ENCODE measurements around the gene INCENP. TPM values are rescaled to one million over a fixed set of nuclear protein-coding genes. Genes with fewer than 3 reads are reported as not detected.

Gene INCENP
- total and polyA plus RNA-seq, 10 of the 15 experiments (the other 5 are each of a cell fraction or from before 2014, with no cell fraction given), result 1.4 to 96.8 (median 29.0) TPM

DNA sequence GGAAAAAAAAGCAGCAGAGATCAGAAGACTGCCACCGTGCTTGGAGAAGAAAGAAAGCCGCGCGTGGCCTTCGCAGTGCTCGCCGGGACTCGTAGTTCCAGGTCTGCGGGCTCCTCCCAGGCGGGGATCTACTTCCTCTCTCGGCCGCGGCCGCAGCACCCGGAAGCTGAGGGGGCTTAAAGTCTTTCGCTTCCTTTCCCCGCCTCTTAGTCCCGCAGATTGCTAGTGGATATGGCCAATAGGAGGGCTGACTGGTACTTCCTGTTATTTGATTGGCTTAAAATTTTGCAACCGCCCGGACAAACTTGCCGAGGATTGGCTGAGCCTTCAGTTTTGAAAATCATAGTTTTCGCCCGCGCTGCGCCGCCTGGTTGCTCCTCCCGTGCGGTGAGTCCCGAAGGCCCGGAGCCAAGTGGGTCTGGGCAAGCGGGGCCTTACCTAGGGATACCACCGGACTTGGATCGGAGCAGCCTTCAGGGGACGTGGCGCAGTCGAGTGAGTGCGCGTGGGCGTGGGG, at the start of gene INCENP (continued):
- TF ChIP-seq, protein P1, sequence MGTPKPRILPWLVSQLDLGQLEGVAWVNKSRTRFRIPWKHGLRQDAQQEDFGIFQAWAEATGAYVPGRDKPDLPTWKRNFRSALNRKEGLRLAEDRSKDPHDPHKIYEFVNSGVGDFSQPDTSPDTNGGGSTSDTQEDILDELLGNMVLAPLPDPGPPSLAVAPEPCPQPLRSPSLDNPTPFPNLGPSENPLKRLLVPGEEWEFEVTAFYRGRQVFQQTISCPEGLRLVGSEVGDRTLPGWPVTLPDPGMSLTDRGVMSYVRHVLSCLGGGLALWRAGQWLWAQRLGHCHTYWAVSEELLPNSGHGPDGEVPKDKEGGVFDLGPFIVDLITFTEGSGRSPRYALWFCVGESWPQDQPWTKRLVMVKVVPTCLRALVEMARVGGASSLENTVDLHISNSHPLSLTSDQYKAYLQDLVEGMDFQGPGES (IDR thresholded peaks at IDR 0.05), result peak; percentile 84; the same call in 1 of the 2 replicates
- TF ChIP-seq CBFB (IDR thresholded peaks at IDR 0.05; ENCODE audit: low read depth) (peak; percentile 44; the same call in 1 of the 2 replicates), ZNF207 (IDR thresholded peaks at IDR 0.05; ENCODE audit: borderline replicate concordance) (no peak), SREBF1 (IDR thresholded peaks at IDR 0.05; ENCODE audit: low read length) (peak; percentile 41; the same call in 1 of the 2 replicates), BRCA1 (IDR thresholded peaks at IDR 0.05; ENCODE audit: low read depth, low read length) (no peak), SPI1 (IDR thresholded peaks at IDR 0.05; ENCODE audit: borderline replicate concordance, insufficient read depth, low read depth, low read length) (peak; percentile 85), SP1 (IDR thresholded peaks at IDR 0.05; ENCODE audit: low read depth, low read length) (peak; percentile 94), ZNF274 (IDR thresholded peaks at IDR 0.05; ENCODE audit: insufficient read depth, insufficient read length) (no peak), CREB1 (IDR thresholded peaks at IDR 0.05; ENCODE audit: low read depth) (peak; percentile 78), SIN3A (IDR thresholded peaks at IDR 0.05; ENCODE audit: low read depth, low read length) (0 out of 2 replicates have a peak, but pooled peaks have one; percentile 56), RUNX3 (IDR thresholded peaks at IDR 0.05; ENCODE audit: low read length) (peak; percentile 62), MXI1 (IDR thresholded peaks at IDR 0.05; ENCODE audit: low read depth, low read length) (peak; percentile 43; the same call in 1 of the 2 replicates), RCOR1 (conservative IDR thresholded peaks at IDR 0.05; ENCODE audit: low read depth, low read length) (no peak), TCF7 (IDR thresholded peaks at IDR 0.05; ENCODE audit: borderline replicate concordance) (no peak), GABPA (IDR thresholded peaks at IDR 0.05; ENCODE audit: low read depth) (peak; percentile 89), FOXM1 (IDR thresholded peaks at IDR 0.05; ENCODE audit: low read depth, low read length) (peak; percentile 95), ZZZ3 (IDR thresholded peaks at IDR 0.05; ENCODE audit: control insufficient read depth, insufficient read length, low read depth) (no peak), CHD2 (IDR thresholded peaks at IDR 0.05; ENCODE audit: borderline replicate concordance, low read depth, low read length) (peak; percentile 87), IKZF1 (conservative IDR thresholded peaks at IDR 0.05) (peak; percentile 54; the same call in 1 of the 2 replicates)
- TF ChIP-seq, protein P2, sequence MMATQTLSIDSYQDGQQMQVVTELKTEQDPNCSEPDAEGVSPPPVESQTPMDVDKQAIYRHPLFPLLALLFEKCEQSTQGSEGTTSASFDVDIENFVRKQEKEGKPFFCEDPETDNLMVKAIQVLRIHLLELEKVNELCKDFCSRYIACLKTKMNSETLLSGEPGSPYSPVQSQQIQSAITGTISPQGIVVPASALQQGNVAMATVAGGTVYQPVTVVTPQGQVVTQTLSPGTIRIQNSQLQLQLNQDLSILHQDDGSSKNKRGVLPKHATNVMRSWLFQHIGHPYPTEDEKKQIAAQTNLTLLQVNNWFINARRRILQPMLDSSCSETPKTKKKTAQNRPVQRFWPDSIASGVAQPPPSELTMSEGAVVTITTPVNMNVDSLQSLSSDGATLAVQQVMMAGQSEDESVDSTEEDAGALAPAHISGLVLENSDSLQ (IDR thresholded peaks at IDR 0.05), result peak; percentile 98
- TF ChIP-seq, protein P3, sequence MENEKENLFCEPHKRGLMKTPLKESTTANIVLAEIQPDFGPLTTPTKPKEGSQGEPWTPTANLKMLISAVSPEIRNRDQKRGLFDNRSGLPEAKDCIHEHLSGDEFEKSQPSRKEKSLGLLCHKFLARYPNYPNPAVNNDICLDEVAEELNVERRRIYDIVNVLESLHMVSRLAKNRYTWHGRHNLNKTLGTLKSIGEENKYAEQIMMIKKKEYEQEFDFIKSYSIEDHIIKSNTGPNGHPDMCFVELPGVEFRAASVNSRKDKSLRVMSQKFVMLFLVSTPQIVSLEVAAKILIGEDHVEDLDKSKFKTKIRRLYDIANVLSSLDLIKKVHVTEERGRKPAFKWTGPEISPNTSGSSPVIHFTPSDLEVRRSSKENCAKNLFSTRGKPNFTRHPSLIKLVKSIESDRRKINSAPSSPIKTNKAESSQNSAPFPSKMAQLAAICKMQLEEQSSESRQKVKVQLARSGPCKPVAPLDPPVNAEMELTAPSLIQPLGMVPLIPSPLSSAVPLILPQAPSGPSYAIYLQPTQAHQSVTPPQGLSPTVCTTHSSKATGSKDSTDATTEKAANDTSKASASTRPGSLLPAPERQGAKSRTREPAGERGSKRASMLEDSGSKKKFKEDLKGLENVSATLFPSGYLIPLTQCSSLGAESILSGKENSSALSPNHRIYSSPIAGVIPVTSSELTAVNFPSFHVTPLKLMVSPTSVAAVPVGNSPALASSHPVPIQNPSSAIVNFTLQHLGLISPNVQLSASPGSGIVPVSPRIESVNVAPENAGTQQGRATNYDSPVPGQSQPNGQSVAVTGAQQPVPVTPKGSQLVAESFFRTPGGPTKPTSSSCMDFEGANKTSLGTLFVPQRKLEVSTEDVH (IDR thresholded peaks at IDR 0.05; ENCODE audit: low read depth, partially characterized antibody), result peak; percentile 71
- TF ChIP-seq, protein P4, sequence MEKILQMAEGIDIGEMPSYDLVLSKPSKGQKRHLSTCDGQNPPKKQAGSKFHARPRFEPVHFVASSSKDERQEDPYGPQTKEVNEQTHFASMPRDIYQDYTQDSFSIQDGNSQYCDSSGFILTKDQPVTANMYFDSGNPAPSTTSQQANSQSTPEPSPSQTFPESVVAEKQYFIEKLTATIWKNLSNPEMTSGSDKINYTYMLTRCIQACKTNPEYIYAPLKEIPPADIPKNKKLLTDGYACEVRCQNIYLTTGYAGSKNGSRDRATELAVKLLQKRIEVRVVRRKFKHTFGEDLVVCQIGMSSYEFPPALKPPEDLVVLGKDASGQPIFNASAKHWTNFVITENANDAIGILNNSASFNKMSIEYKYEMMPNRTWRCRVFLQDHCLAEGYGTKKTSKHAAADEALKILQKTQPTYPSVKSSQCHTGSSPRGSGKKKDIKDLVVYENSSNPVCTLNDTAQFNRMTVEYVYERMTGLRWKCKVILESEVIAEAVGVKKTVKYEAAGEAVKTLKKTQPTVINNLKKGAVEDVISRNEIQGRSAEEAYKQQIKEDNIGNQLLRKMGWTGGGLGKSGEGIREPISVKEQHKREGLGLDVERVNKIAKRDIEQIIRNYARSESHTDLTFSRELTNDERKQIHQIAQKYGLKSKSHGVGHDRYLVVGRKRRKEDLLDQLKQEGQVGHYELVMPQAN (conservative IDR thresholded peaks at IDR 0.05), result peak; percentile 80
- TF ChIP-seq, protein P5, sequence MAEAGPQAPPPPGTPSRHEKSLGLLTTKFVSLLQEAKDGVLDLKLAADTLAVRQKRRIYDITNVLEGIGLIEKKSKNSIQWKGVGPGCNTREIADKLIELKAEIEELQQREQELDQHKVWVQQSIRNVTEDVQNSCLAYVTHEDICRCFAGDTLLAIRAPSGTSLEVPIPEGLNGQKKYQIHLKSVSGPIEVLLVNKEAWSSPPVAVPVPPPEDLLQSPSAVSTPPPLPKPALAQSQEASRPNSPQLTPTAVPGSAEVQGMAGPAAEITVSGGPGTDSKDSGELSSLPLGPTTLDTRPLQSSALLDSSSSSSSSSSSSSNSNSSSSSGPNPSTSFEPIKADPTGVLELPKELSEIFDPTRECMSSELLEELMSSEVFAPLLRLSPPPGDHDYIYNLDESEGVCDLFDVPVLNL (IDR thresholded peaks at IDR 0.05; ENCODE audit: low read depth, low read length), result peak; percentile 98
